HG03196 (cell line): ENCODE results near the gene ANKRD11.
A peak's percentile ranks its signal among the peaks of the same experiment; 100 is the strongest.
"Not testable (repeated sequence)": the region's sequence is repeated elsewhere in the genome, so short reads cannot be mapped to it uniquely, and the experiment has no call there.

Source experiments
- ATAC-seq: cut with Tn5 transposase; IDR thresholded peaks from one replicate; pipeline ENCODE4 v1.9.1; 2021; ENCODE audit not compliant: unreplicated experiment

Gene ANKRD11

DNA sequence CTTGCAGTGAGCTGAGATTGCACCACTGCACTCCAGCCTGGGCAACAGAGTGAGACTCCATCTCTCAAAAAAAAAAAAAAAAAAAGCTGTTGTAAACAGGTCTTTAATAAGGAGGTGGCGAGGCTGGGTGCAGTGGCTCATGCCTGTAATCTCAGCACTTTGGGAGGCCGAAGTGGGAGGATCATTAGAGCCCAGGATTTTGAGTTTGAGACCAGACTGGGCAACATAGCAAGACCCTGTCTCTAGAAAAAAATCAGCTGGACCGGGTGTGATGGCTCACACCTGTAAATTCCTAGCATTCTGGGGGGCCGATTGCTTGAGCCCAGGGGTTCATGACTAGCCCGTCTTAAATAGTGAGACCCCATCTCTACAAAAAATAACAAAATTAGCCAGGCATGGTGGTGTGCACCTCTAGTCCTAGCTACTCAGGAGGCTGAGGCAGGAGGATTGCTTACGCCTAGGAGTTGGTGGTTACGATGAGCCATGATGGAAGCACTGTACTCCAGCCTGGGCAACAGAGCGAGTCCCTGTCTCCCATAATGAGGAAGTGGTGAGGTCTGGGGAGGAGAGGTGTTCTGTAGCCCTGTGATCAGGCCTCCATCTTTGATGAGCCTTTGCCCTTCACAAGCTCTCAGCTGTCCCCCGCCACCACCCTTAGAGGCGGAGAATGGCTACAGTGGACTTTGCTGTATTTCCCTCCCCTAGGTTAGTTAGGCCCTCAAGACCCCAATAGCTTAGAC is 236.6 kb downstream of the ANKRD11 start:
- no peak for ATAC-seq

DNA sequence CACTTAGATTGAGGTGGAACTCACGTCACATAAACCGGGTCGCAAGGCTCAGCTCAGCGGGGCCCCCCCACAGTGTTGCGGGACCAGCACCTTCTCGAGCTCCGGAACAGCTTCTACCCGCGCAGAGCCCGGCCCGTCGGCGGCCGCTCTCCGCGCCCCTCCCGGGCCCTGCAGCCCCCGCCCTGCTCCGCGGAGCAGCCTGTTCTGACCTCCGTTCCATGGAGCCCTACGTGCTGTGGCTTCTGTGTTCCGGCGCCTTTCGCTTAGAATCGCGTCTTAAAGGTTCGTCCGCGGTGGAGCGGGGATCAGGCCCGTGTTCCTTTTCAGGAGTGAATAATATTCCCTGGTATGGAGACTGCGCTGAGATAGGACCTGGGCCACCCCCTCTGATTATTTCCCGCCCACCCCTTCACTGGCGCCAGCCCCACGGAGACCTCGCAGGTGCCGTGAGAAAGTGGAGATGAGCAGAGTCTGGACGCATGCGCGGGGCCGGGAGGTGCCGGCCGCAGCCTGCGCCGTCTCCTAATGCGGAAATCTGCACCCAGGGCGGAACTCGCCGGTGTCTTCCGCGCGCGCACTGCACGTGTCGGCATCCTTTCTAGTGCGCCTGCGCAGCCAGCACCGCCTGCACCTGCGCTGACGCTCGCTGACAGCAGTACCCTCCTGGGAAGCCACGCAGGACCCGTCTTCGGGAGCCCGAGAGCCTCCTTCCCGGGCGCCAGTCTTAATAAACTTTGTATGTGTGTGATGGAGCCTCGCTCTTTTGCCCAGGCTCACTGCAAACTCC is 242.0 kb downstream of the ANKRD11 start:
- ATAC-seq = no peak

DNA sequence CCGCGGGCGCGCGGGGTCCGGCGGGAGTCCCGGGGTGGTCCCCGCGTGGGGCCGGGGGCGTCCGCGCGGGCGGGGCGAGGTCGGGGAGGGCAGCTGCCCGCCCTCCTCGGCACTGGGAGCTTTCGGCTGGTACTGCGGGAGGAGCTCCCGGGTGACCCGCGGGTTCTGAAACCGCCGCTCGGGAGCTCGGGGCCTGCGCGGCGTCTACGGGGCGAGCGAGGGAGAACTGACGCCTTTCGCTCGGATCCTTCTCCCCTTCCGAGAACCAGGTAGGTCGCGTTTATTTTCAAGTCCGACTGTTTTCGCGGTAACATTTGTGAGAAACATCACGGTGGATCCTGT is 242.7 kb downstream of the ANKRD11 start:
- not testable (repeated sequence) for ATAC-seq

DNA sequence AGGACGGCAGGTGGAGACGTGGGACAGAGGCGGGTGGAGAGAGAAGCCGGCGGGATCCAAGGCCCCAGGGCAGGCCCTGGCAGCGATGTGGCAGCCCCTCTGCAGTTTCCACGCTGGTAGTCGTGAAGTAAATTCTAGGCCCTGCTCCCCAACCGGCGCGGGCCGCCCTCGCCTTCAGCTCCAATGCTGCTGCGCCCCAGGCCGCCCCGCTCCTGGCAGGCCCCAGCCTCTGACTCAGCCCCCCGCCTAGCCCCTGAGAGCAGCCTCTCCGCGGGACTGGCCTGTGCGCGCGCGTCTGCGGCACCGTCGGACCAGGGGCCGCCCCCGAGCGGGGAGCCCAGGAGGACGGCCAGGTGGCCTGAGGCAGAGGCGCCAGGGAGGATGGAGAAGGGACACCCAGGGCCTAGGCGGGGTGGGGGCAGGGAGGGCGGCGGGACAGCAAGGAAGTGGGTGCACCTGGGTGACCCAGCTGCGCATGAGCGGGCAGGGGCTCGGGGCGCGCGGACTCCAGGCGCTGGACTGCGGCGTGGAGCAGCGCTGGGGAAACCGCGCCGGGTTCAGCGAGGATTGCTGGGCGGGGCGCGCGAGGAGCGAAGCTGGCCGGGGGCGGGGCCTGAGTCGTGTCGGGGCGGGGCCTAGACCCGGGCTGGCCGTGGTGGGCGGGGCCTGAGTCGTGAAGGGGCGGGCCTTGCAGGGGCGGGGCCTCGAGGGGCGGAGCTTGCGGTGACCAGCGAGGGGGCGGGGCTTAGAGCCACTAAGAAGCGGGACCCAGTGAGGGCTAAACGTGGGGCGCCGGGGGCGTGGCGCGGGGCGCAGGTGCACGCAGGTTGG is 243.2 kb downstream of the ANKRD11 start:
- peak; percentile 59 for ATAC-seq

DNA sequence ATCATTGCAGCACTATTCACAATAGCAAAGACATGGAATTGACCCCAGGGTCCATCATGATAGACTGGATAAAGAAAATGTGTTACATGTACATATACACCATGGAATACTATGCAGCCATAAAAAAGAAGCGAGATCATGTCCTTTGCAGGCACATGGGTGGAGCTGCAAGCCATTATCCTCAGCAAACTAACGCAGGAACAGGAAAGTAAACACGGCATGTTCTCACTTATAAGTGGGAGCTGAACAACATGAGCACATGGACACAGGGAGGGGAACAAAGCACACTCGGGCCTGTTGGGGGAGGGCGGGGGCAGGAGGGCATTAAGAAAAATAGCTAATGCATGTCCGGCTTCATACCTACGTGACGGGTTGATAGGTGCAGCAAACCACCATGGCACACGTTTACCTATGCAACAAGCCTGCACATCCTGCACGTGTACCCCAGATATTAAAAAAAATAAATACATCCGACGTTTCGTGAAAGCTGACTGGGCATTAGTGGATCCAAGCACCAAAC is 243.9 kb downstream of the ANKRD11 start:
- ATAC-seq = no peak

DNA sequence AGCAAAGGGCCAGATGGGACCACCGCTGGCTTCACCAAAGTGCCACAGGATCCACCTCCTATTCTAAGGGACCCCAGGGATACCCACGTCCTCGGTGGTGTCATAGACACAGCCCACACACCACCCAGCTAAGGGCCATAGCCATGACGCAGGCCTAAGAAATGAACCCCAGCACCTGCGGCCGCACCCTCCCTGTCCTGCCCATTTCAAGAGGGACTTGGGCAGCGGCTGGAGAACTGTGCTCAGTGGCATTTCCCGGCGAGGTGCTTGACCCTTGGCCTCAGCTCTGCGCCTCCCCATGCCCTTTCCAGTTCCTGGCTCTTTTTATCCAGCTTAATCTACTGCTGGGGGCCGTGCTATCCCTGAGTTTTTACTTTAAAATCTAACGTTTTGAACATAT is 245.6 kb downstream of the ANKRD11 start:
- no peak for ATAC-seq

DNA sequence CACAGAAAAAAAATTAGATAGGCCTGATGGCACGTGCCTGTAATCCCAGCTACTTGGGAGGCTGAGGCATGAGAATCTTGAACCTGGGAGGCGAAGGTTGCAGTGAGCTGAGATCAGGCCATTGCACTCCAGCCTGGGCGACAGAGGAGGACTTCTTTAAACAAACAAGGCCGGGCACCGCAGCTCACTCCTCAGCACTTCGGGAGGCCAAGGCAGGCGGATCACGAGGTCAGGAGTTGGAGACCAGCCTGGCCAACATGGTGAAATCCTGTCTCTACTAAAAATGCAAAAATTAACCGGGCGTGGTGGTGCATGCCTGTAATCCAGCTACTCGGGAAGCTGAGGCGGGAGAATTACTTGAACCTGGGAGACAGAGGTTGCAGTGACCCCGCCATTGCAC is 246.1 kb downstream of the ANKRD11 start:
- ATAC-seq = not testable (repeated sequence)

DNA sequence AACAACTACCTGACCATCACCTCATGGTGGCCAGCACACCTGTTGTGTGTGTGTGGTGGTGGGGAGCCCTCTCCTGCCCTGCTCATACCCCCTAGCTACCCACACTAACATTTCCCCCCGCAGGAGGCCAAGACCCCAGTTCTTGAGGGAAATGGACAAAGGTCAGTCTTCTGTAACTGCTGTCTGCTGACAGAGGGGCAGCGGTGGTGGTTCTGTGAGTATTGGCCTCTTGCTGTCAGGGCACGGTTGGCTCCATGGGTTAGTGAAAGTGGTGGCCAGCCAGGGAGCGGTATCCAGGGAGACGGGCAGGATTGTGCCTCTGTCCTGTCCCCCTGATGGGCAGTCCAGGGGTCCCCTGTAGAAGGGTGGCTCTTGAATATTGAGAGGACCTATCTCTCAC is 246.7 kb downstream of the ANKRD11 start:
- ATAC-seq = no peak

DNA sequence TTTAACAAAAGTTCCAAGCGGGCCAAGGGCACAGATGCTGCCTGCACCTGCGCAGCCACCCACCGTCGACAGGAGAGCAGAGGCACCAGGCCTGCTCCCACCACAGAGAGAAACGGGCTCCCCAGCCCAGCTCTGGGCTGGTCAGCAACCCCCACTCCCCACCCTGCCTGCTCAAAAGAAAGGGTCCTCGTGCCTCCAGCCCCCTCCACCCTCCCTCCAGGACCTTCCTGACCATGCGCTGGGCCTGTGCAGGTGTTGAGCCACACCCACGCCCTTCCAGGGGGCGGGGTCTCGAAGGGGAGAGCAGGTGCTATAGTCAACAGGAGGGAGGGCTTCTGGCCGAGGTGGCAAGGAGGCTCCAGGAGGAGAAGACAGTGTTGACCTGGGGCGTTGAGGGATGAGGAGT is 247.6 kb downstream of the ANKRD11 start:
- ATAC-seq = no peak

DNA sequence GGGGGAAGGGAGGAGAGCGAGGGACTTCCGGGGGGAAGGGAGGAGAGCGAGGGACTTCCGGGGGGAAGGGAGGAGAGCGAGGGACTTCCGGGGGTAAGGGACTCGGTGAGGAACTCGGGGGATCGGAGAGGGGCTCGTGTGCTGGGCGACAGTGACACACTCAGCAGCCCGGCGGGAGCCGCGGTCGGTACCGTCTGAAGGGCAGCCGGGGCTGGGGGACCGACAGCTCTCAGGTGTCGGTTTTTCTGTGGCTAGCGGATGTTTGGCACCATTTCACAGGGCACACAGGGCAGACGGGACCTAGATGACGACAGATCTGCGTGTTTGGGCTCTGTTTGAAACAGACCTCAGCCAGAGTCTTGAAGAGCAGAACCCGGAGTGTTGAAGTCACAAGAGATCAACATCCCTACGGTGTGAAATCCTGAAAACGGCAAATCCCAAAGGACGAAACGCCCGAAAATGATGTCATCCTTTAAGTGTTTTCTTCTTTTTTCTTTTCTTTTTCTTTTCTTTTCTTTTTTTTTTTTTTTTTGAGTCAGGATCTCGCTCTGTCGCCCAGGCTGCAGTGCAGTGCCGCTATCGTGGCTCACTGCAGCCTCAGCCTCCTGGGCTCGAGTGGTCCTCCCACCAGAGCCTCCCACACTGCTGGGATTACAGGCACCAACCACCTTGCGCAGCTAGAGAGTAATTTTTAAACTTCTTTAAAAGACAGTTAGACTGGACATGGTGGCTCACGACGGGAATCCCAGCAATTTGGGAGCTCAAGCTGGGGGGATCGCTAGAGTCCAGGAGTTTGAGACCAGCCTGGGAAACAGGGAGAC is 249.0 kb downstream of the ANKRD11 start:
- no peak for ATAC-seq

DNA sequence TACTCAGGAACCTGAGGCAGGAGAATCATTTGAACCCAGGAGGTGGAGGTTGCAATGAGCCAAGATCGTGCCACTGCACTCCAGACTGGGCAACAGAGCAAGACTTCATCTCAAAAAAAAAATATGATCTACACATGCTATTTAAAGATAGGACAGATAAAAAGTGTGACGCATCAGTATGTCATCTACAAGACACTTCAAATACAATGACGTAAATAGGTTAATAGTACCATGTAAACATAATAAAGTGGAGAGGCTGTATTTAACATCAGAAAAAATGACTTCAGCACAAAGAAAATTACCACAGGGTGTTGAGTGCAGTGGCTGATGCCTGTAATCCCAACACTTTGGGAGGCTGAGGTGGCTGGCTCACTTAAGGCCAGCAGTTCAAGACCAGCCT is 252.6 kb downstream of the ANKRD11 start:
- no peak for ATAC-seq

DNA sequence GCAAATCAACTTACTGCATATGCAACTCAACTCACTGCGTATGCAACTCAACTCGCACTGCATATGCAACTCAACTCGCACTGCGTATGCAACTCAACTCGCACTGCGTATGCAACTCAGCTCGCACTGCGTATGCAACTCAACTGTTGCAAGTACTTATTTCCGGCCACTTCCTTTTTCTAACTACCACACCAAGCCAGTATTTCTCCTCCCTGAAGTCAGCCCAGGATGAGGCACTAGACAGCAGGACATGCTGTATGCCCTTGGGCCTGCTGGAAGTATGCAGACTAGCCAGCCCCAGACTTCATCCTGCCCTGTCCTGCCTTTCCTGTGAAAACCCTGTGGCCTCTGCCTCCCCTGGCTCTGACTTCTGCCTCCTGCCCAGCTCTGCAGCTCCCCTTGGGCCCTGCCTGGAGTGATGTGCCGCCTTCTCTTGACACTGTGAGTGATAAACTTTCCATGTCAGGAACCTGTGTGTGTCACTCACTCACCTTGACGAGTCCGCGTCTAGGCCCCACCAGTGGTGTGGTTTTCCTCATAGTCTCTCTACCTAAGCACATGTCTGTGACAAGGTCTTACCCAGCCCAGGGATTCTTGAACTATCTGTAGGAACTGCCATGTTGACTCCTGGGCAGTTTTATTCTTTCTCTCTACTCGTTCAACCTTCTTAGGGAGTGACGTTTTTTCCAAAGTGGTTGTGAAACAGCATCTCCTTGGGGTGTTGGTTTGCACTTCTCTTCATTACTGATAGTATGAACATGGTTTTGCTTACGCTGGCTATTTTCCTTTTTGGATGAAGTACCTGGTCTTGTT is 256.5 kb downstream of the ANKRD11 start:
- no peak for ATAC-seq

DNA sequence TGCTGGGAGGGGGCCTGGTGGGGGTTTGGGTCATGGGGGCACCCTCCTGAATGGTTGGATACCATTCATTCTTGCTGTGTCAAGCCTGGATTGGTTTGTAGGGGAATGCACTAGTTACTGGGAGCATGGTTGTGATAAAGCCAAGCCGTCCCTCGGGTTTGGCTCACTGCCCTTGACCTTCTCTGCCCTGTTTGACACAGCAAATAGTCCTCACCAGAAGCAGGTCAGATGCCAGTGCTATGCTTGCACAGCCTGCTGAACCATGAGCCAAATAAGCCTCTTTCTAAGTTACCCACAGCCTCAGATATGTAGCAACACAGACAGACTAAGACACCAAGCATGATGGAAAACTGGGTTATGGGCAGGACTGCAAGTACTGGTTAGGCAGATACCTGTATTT is 258.3 kb downstream of the ANKRD11 start:
- ATAC-seq = no peak

DNA sequence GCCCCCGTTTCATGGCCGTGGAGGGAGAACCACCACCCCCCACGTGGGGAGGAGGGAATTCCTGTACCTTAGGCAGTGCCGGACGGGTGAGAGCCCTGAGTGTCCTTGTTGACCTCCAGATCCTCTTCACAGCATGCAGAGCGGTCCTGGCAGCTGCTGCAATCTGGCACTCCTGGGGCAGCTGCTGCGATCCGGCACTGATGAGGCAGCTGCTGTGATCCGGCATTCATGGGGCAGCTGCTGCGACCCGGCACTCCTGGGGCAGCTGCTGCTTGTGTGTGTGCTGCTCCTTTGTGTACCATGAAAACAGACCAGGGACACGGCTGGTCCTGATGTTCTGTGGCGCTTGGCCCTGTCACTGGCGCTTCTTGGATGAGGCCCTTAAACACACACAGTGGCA is 260.1 kb downstream of the ANKRD11 start:
- no peak for ATAC-seq

DNA sequence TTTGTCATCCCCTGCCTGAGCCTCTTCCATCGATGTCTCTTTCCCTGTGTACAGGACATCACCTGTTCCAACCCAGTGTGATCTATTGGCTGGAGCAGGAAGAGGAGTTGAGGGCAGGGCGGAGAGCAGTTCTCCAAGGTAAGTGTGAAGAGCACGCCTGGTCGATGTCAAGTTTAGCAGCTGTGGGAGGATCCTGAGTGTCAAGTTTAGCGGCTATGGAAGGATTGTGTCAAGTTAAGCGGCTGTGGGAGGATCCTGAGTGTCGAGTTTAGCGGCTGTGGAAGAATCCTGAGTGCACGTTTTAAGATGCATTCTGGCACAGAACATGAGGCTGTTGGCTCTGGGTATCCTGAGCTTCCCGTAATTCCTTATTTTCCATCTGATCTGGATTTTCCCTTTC is 265.7 kb downstream of the ANKRD11 start:
- no peak for ATAC-seq

DNA sequence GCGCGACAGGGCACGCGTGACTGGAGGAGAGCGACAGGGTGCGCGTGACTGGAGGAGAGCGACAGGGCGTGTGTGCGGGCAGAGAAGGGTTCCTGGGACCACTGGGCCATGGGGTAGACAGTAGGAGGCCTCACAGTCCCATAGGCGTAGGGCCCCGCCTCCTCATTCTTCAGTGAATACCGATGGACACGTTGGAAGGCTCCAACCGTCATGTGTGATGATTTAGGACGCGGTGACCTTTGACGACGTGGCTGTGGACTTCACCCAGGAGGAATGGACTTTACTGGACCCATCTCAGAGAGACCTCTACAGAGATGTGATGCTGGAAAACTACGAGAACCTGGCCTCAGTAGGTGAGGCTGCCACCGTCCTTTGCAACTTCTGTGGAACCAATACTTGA is 267.4 kb downstream of the ANKRD11 start:
- no peak for ATAC-seq

DNA sequence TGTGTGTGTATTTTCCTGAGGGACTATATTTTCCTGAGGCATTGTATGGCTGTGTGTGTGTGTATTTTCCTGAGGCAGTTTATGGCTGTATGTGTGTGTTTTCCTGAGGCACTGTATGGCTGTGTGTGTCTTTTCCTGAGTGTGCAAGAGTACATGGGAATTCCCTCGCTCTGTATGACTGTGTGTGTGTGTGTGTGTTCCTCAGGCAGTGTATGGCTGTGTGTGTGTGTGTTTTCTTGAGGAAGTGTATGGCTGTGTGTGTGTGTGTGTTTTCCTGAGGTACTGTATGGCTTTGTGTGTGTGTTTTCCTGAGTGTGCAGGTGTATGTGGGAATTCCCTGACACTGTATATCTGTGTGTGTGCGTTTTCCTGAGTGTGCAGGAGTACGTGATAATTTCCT is 268.8 kb downstream of the ANKRD11 start:
- no peak for ATAC-seq

DNA sequence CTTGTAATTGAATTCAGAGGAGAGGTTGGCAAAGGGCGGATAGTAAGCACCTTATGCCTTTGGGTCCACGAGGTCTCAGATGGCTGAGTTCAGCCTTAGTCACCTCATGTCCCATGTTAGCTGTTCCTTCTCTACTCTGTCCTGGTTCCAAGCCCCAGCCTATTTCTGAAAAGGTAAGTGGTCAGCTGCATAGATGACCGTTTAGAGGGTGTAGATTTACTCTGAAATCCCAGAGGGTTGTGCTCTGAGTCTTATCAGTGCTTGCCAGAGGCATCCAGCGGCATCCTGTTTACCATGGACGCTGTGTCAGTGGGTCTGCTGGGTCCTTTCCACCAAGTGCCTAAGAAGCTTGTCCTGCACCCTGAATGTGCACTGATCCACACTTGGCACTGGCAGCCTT is 271.0 kb downstream of the ANKRD11 start:
- ATAC-seq = no peak
